Endothelial cell of umbilical vein (primary cell): Measurements from ENCODE around the gene ZNF112.

Experiments
- EZH2 ChIP-seq: IDR thresholded peaks from 2 replicates; pipeline ENCODE4 v1.6.1; 2012; ENCODE audit warnings: borderline replicate concordance, low read depth, mild to moderate bottlenecking, moderate library complexity, low read length, inconsistent platforms; ENCODE audit not compliant: severe bottlenecking
- POLR2A ChIP-seq: IDR thresholded peaks from 2 replicates; pipeline ENCODE4 v1.6.1; 2012; ENCODE audit warnings: low read depth, mild to moderate bottlenecking, control low read depth, low read length

- TF ChIP-seq EZH2 = no peak
- TF ChIP-seq POLR2A = no peak
These were observed 52.4 kb downstream of the ZNF112 start for GRCh38 chr19:44303976-44304568.
